MM.1S (cell line): Measurements from ENCODE around the gene AZU1.

Experiments used
- CTCF ChIP-seq: fragments of 300-600 bp; sonication (generic); IDR thresholded peaks from 2 replicates; pipeline ENCODE4 v1.5.1; 2016; ENCODE audit warnings: antibody characterized with exemption, low read length, mixed read lengths
- EZH2 ChIP-seq: fragments of 300-600 bp; sonication (generic); optimal IDR thresholded peaks from 2 replicates; pipeline ENCODE3; 2017; ENCODE audit warnings: low read depth, mild to moderate bottlenecking, antibody characterized with exemption, low read length, mixed read lengths
- EZH2phosphoT487 ChIP-seq: fragments of 300-600 bp; sonication (generic); IDR thresholded peaks from 2 replicates; pipeline ENCODE4 v1.6.1; 2018; ENCODE audit warnings: antibody characterized with exemption, low read length

GRCh38 chr19:848386-848921, 20.8 kb downstream of the AZU1 start:
- TF ChIP-seq CTCF, result no peak
- TF ChIP-seq EZH2phosphoT487, result no peak
- TF ChIP-seq EZH2, result no peak
